Loucy (cell line): Measurements from ENCODE around the gene HERPUD2.
"Not testable (repeated sequence)": the region's sequence is repeated elsewhere in the genome, so short reads cannot be mapped to it uniquely, and the experiment has no call there.

ENCODE experiments used
- H2AFZ ChIP-seq: fragments of 200-600 bp; sonication (generic); 2 replicates; pipeline ENCODE4 v1.6.0; 2016; ENCODE audit warnings: antibody characterized with exemption, mild to moderate bottlenecking, low read length, moderate library complexity
- H3F3A ChIP-seq: fragments of 200-600 bp; 2 replicates; pipeline ENCODE4 v1.6.0; 2016; ENCODE audit warnings: antibody characterized with exemption, low read depth, mild to moderate bottlenecking
- H3K27me3 ChIP-seq: fragments of 200-600 bp; sonication (generic); 2 replicates; pipeline ENCODE4 v1.6.1; 2014; ENCODE audit warnings: low read length, mild to moderate bottlenecking; ENCODE audit not compliant: insufficient read depth, poor library complexity, severe bottlenecking
- H3K36me3 ChIP-seq: fragments of 200-600 bp; sonication (generic); 2 replicates; pipeline ENCODE4 v1.6.1; 2016; ENCODE audit warnings: low read length; ENCODE audit not compliant: insufficient read depth
- H3K4me1 ChIP-seq: fragments of 200-600 bp; sonication (generic); 2 replicates; pipeline ENCODE4 v1.5.1; 2014; ENCODE audit warnings: low read length, mild to moderate bottlenecking; ENCODE audit not compliant: insufficient read depth, poor library complexity, severe bottlenecking
- H3K4me2 ChIP-seq: fragments of 200-600 bp; sonication (generic); 2 replicates; pipeline ENCODE4 v1.6.0; 2014; ENCODE audit warnings: antibody characterized with exemption, low read length, low read depth, mild to moderate bottlenecking; ENCODE audit not compliant: poor library complexity, severe bottlenecking
- H3K4me3 ChIP-seq: fragments of 200-600 bp; sonication (generic); 2 replicates; pipeline ENCODE4 v1.5.1; 2014; ENCODE audit warnings: low read length, mild to moderate bottlenecking, mixed read lengths; ENCODE audit not compliant: poor library complexity, severe bottlenecking
- H3K79me2 ChIP-seq: fragments of 200-600 bp; sonication (generic); 2 replicates; pipeline ENCODE4 v1.6.1; 2014; ENCODE audit warnings: low read length; ENCODE audit not compliant: insufficient read depth
- H3K9ac ChIP-seq: fragments of 200-600 bp; sonication (generic); 2 replicates; pipeline ENCODE4 v1.6.0; 2014; ENCODE audit warnings: mild to moderate bottlenecking, low read depth, low read length, moderate library complexity; ENCODE audit not compliant: poor library complexity, severe bottlenecking
- H3K9me2 ChIP-seq: fragments of 200-600 bp; sonication (generic); replicated peaks from 2 replicates; pipeline ENCODE4 v1.6.1; 2016; ENCODE audit warnings: low read depth, low read length, mixed read lengths
- H3K9me3 ChIP-seq: fragments of 200-600 bp; sonication (generic); 2 replicates; pipeline ENCODE4 v1.6.1; 2014; ENCODE audit warnings: mild to moderate bottlenecking, antibody characterized with exemption, low read length, low read depth; ENCODE audit not compliant: insufficient read depth
- H4K20me1 ChIP-seq: fragments of 200-600 bp; sonication (generic); 2 replicates; pipeline ENCODE4 v1.6.0; 2014; ENCODE audit warnings: antibody characterized with exemption, low read length, mild to moderate bottlenecking; ENCODE audit not compliant: insufficient read depth, poor library complexity, severe bottlenecking
- EZH2phosphoT487 ChIP-seq: fragments of 200-600 bp; IDR thresholded peaks from 2 replicates; pipeline ENCODE4 v1.6.1; 2018; ENCODE audit warnings: antibody characterized with exemption, mild to moderate bottlenecking, moderate library complexity, borderline replicate concordance
- TF ChIP-seq, protein P1 (sequence below): fragments of 200-600 bp; sonication (generic); conservative IDR thresholded peaks from 2 replicates; pipeline ENCODE4 v1.5.1; 2014; ENCODE audit warnings: mild to moderate bottlenecking, antibody characterized with exemption, low read length

HERPUD2 gene

GRCh38 chr7:35700865-35701264 lies 5.9 kb upstream of the HERPUD2 start:
- no peak overlapping the region for H3K4me2 ChIP-seq
- peaks cover 8% of the 10 kb centered on the region for H3K4me1 ChIP-seq
- no peaks in the 10 kb centered on the region for H3K36me3 ChIP-seq
- H3F3A ChIP-seq = no peaks in the 10 kb centered on the region
- H3K79me2 ChIP-seq = peaks cover 9% of the 10 kb centered on the region
- no peaks in the 10 kb centered on the region for H3K9me2 ChIP-seq
- H3K9me3 ChIP-seq = no peaks in the 10 kb centered on the region
- H3K27me3 ChIP-seq = no peaks in the 10 kb centered on the region
- H3K9ac ChIP-seq = no peak overlapping the region
- H4K20me1 ChIP-seq = no peaks in the 10 kb centered on the region
- no peak overlapping the region for H2AFZ ChIP-seq
- no peak overlapping the region for H3K4me3 ChIP-seq
- no peak for TF ChIP-seq EZH2phosphoT487
- TF ChIP-seq, protein P1, sequence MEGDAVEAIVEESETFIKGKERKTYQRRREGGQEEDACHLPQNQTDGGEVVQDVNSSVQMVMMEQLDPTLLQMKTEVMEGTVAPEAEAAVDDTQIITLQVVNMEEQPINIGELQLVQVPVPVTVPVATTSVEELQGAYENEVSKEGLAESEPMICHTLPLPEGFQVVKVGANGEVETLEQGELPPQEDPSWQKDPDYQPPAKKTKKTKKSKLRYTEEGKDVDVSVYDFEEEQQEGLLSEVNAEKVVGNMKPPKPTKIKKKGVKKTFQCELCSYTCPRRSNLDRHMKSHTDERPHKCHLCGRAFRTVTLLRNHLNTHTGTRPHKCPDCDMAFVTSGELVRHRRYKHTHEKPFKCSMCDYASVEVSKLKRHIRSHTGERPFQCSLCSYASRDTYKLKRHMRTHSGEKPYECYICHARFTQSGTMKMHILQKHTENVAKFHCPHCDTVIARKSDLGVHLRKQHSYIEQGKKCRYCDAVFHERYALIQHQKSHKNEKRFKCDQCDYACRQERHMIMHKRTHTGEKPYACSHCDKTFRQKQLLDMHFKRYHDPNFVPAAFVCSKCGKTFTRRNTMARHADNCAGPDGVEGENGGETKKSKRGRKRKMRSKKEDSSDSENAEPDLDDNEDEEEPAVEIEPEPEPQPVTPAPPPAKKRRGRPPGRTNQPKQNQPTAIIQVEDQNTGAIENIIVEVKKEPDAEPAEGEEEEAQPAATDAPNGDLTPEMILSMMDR = no peak

GRCh38 chr7:35700333-35700732 lies 5.4 kb upstream of the HERPUD2 start:
- Histone ChIP-seq H3K36me3 (no peaks in the 10 kb centered on the region), H3K9me2 (no peaks in the 10 kb centered on the region), H4K20me1 (no peaks in the 10 kb centered on the region), H3K4me3 (no peak overlapping the region), H3K27me3 (no peaks in the 10 kb centered on the region), H3F3A (no peaks in the 10 kb centered on the region), H3K4me1 (peaks cover 6% of the 10 kb centered on the region), H3K9ac (no peak overlapping the region), H2AFZ (no peak overlapping the region), H3K9me3 (no peaks in the 10 kb centered on the region), H3K4me2 (no peak overlapping the region), H3K79me2 (peaks cover 14% of the 10 kb centered on the region)
- TF ChIP-seq EZH2phosphoT487 = no peak
- TF ChIP-seq, protein P1 = no peak

DNA sequence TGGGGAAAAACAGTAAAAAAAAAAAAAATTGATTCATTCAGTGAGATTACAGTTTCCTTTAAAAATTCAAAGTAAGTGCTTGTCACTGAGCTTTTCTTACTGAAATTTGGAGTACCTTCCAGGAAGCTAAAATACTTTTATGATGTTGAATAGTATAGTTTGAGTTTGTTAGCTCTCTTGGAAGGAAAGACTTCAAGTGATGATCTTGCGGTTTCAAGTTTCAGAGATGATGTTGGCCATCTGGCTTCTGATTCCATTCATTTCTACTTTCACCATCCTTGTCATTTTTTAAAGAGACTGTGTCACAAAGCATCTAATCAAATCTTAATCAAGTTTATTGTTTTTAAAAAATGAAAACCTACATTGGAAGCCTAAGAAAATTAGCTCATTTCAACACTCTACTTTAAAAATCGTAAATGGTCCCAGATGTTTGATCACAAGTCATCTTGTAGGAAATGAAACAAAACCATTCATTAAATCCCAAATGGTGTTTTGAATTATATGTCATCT lies 4.9 kb upstream of the HERPUD2 start:
- H3K4me2 ChIP-seq = no peak overlapping the region
- no peaks in the 10 kb centered on the region for H3K9me3 ChIP-seq
- H3K4me3 ChIP-seq = no peak overlapping the region
- no peaks in the 10 kb centered on the region for H4K20me1 ChIP-seq
- no peaks in the 10 kb centered on the region for H3K9me2 ChIP-seq
- H3F3A ChIP-seq = no peaks in the 10 kb centered on the region
- no peak overlapping the region for H3K9ac ChIP-seq
- no peak overlapping the region for H2AFZ ChIP-seq
- no peaks in the 10 kb centered on the region for H3K27me3 ChIP-seq
- H3K36me3 ChIP-seq = no peaks in the 10 kb centered on the region
- H3K4me1 ChIP-seq = peaks cover 6% of the 10 kb centered on the region
- H3K79me2 ChIP-seq = peaks cover 17% of the 10 kb centered on the region
- TF ChIP-seq, protein P1 = no peak
- no peak for TF ChIP-seq EZH2phosphoT487

DNA sequence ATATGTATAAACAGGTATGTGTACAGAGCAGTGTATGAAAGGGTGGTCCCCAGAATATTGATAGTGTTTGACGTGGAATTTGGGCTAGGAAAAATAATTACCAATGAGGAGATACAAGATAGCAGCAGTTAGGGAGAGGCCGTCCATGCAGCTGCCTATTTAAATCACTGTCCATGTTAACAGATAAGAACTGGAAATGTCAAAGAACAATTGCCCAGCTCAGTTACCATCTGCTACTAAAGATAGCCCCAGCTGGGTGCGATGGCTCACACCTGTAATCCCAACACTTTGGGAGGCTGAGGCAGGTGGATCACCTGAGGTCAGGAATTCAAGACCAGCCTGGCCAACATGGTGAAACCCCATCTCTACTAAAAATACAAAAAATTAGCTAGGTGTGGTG lies 3.4 kb upstream of the HERPUD2 start:
- H3K4me2 ChIP-seq, H3K4me1 ChIP-seq, H3K27me3 ChIP-seq, H3K9me3 ChIP-seq, H3F3A ChIP-seq, H2AFZ ChIP-seq, H3K9ac ChIP-seq, H3K4me3 ChIP-seq, H3K9me2 ChIP-seq, H4K20me1 ChIP-seq, H3K36me3 ChIP-seq: not testable (repeated sequence)
- H3K79me2 ChIP-seq = peaks cover 29% of the 10 kb centered on the region
